Stimulated activated CD8-positive, alpha-beta memory T cell treated with anti-CD3 and anti-CD28 coated beads, Interleukin-4, amount 100 ng/mL, for 1 hour (primary cell): ENCODE measurements around the gene SLC4A4.

Experiments
- DNase-seq, 2 donors: peaks; one replicate each; pipeline ENCODE4 v3.0.0-alpha.2; 2020; ENCODE audit warnings: low read depth in 2 of 2, low spot score in 1 of 2

The SLC4A4 gene

DNA sequence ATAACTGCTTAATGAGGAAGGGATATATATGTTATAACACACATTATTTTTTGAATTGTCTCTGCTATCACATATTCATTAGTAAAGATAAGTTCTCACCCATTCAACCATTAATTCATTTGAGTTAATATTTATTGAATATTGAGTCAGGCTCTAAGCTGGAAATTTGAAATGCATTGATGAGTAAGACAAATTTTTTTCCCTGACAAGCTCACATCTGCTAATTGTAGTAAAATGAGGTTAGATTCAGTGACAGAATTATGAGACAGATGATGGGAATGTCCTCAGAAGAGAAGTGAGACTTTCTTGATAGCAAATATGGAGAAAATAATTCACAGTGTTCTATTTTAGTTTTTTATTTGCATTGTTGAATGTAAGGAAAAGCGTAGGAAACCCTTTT, 194.3 kb downstream of the SLC4A4 start:
- no peak for DNase-seq

DNA sequence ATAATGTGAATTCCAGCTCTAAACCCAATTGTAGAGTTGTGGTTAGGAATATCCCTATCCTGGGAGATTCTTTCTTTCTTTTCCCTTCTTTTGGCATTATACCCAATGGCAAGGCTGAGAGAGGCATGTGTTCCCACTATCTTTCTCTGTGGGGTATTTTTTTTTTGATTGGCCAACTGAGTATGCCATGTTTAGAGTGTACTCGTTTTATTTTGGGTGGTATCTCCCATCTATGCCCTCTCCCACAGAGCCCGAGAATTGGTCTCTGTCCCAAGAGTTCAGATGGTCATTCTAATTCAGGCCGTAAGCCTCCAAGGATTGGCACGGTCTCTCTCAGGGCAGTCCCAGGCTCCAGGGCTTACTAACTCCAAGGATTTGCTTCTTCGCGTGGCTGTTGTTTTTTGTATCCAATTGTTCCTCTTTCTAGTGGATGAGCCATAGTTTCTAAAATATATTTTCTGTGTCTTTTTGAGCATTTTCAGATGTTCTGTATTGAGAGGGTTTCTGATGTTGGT, 198.8 kb downstream of the SLC4A4 start:
- DNase-seq = no peak

DNA sequence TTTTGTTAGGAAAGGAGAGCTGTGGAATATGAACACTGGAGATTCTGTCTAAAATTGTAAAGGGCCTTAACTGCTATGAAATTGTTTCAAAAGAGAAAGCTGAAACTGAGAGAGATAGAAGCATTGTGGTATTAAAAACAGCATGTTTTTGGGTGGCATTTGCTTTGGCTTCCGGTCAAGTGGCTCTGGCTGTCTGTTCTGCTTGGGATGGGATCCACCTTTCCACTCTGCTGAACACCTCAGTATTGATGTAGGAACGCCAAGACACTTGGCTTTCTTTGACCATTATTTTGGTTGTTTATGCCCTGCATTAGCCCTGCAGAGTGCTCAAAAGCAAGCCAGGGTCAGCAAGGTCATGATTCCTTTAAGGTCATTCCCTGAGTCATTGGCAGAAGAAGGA, 199.7 kb downstream of the SLC4A4 start:
- DNase-seq = no peak

DNA sequence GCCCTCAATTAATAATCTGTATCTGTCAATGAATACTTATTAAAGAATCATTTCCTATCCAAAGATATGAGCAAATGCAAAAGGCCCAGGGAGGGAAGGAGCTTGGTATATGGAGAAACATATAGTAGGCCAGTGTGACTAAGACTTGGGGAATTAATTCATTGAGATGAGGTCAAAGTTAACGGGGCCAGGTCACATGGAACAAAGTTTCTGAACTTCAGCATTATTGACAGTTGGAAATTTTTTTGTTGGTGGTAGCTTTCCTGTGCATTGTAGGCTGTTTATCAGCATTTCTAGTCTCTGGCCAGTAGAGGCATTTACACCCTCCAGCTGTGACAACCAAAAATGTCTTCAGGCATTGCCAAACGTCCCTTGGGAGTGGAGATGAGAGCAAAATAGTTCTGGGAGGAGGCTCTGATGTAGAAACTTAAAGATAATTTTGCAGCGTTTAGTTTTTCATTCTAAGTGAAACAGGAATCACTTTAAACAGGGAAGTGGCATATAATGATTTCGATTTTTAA, 202.0 kb downstream of the SLC4A4 start:
- DNase-seq = no peak

DNA sequence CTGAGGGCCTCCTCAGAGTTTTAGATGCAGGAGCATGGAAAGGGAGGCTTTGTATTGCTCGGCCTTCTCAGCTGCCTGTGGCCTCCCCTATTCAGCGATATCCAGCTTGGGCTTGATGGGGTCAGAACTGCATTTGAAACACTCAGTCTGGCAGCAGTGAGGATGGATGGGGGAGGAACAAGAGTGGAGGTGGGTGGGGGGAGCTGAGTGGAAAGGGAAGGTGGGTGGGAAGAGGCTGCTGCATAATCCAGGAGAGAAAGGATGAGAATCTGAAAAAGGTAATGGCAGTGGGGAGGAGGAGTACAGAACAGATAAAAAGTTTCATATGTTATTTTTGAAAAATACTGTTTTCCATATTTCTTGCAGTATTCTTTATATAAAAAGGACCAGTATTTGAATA, 202.7 kb downstream of the SLC4A4 start:
- DNase-seq = no peak

DNA sequence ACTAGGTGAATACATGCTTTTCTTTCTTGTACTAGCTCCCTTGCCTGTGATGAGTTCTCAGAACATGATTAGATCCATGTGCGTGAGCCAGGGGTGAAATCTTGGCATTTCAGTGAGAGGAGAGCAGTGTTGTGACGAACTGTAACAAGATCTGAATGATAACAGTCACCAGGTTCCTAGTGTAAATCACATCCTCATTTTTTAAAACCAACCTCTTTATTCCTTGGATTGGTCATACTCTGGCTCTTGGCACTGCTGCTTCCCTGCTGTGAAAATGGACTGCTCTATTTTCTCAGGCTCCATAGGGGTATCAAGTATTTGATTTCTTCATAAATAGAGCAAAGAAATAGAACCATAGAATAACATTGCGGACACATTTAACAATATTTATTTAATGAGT, 206.3 kb downstream of the SLC4A4 start:
- DNase-seq = no peak

DNA sequence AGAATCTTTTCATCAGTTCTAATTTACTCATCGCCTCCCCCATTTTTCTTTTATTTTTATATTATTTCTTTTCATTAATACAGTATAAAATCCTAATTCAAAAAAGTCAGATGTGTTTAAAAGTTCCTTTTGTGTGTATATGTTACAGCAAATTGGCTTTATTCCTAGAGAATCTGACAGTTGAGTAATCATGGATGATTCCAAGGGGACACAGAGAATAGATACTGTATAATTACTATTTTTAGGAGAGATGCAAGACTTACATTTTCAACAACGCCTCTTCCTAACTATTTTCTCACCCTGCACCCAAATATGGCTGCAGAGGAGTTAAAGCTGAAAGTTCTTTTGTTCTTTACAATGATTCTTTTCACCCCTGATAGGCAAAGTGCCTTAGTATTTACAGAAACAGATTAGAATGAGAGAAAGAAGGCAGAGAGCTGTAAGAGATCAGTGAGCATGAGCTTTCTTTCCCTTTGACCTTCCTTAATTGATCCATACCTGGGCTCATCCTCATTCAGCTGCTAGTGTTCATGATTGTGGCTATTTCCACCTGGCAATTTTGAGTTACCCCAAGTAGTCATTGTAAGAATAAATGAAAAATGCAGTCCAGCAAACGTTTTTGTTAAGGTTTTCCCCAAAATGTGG, 210.8 kb downstream of the SLC4A4 start:
- no peak for DNase-seq

DNA sequence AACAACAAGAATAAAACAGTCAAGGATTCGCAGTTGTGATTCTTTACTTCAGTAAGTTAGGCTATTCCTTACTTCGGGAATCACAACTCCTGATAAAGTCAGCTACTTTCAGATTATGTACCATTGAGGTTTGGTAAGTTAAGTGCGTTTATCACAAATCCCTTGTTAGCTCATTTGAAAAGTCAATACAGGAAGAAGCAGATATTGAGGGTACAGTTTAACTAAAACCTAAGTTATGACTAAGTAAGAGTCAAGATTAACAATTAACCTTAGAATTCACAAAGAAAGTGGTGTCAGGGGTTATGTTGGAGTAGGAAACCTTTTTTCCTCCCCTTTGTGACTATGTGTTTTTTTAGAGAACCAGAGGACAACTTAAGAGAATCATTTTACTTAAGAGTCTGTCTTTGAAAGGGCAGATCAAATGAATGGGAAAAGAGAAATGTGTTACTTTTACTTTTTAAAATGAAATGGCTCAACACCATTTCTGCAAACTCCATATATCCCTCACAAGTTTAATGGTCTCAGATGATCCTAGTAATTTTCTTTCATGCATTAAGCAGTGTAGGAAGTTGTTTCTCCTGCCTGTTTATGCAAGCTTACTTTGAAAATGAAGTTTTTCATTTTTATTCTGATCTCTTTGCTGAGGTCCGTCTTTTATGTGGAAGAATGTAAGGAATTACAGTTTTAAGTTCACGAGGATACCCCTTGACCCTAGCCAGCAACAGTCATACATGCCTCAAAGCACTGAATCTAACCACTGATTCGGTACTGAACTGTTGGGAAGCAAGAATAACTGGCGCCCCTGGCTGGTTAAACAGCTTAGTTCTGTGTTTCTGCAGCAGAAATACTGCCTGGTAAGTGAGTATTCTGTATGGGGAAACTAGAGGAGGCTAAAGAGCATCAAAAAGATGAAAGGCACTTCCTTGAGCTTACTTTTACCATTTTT, 211.7 kb downstream of the SLC4A4 start:
- no peak for DNase-seq

DNA sequence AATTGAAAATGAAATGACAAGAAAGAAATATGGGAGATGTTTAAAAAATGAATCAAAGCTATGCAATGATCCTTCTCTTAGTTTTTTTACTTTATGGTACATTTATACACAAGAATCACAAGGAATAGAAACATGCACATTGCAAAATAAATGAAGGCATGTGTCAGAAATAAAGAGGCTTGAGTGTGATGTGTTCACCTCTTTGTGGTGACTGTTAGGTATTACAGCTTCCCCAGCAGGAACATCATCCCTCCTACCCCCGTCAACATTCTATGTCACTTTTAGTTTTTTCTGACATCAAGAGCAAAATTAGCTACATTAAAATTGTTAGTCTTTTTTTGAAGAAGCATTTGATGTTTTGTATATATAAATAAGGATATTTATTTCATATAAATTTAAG, 214.8 kb downstream of the SLC4A4 start:
- DNase-seq = no peak

DNA sequence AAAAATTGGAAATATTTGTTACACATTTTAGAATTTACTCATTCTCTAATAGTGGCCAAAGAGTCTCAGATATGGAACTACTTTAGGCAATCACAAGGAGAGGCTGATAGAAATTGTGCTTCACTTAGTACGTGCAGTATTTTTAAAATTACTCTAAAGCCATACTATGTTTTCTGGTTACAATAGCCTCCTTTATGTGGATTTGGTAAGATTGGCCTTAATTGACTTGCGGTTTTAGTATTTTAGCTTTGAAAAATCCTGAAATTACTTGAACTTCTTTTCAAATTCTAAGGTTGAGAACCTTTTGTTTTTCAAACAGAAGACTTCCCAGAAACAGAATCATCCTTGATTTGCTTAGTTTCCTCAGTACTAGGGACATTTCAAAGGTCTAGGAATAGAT, 215.2 kb downstream of the SLC4A4 start:
- DNase-seq = no peak

DNA sequence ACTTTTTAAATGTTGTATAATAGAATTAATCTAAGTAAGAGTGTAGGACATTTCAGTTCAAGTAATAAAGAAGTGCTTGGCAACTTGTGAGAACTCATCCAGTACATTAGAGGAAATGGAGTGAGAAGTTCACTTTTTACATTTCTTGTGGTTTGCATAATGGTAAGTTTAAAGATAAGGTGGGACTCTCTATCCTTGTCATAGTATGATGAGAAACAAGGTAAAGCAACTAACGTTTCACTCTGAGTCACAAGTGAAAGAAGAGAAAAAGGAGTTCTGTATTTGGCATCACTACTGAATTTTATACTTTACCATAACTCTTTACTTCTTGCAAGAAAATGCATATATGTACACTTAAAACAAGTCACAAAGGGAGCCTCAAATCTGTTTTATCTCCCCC, 219.4 kb downstream of the SLC4A4 start:
- DNase-seq = no peak

DNA sequence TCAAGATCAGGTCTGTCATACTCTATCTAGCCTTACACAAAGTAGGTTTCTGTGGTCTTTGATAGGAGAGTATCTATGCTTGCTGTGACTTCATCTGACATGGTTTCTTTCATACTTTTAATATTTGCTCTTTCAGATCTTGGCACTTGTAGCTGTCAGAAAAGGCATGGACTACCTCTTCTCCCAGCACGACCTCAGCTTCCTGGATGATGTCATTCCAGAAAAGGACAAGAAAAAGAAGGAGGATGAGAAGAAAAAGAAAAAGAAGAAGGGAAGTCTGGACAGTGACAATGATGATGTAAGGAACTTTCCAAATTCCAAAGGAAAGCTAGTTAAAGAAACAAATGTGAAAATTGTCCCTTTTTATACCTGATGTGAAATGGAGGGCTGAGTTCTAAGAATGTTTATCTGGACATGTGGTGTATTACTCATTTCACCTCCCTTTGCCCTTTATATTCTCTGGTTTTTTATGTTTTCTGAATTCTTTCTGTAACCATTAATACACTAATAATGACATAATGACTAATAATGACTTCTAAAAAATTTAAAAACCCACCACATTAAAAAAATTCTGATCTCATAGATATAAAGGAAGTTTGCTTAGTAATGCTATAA, 221.2 kb downstream of the SLC4A4 start:
- DNase-seq = no peak

DNA sequence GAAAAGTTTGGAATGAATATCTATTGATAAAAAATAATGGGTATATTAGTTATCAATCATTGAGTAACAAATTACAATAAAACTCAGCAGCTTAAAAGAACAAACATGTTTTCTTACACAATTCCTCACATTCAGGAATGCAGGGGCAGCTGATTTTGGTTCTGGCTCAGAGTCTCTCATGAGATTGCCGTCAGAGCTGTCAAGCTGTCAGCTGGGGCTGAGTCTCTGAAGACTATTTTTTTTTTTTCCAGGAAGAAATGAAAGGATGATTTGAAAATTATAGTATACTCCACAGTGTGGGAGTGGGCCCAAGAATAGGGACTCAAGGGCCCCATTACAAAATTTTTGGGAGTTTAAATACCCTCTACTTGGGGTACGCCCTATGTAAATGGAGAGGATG, 226.0 kb downstream of the SLC4A4 start:
- DNase-seq = no peak

DNA sequence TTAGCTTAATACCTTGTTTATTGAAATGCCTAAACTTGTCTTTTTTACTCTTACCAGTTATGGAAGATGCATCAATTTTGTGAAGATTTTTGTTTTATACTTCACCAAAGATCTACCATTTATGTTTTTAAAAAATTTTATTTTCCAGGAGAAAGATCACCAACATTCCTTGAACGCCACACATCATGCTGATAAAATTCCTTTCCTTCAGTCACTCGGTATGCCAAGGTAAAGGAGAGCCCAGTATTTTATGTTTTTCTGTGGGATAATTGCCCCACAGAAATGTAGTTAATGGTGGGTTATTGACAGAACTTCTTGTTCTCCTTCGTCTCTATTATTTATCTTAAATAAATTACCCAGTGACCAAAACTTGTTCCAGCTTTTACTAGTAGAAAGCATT, 228.0 kb downstream of the SLC4A4 start:
- no peak for DNase-seq

DNA sequence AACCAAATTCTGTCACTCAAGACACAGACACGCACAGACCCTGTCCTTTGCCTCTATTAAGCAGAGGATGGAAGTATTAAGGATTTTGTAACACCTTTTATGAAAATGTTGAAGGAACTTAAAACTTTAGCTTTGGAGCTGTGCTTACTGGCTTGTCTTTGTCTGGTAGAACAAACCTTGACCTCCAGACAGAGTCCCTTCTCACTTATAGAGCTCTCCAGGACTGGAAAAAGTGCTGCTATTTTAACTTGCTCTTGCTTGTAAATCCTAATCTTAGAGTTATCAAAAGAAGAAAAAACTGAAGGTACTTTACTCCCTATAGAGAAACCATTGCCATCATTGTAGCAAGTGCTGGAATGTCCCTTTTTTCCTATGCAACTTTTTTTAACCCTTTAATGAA, 229.3 kb downstream of the SLC4A4 start:
- DNase-seq = no peak

DNA sequence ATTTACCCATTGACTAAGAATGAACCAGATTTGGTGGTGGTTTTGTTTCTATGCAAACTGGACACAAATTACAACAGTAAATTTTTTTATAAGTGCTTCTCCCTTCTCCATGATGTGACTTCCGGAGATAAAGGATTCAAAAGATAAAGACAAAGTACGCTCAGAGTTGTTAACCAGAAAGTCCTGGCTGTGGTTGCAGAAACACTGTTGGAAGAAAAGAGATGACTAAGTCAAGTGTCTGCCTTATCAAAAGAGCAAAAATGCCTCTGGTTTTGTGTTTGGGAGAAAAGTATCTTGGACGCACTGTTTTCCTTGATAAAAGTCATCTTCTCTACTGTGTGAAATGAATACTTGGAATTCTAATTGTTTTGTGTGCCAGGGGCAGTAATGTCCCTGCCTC, 231.7 kb downstream of the SLC4A4 start:
- no peak for DNase-seq

DNA sequence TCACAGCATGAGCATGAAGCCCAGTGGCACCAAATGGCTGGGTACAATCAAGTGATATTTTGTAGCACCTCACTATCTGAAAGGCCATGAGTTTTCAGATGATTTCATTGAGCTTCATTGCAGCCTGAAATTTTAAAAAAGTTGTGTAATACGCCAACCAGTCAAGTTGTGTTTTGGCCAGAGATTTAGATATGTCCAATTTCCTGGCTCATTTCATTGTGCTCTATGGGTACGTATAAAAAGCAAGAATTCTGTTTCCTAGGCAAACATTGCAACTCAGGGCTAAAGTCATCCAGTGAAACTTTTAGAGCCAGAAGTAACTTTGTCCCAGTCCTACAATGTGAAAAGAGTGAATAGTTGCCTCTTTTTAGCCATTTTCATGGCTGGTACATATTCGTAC, 232.5 kb downstream of the SLC4A4 start:
- DNase-seq = no peak

DNA sequence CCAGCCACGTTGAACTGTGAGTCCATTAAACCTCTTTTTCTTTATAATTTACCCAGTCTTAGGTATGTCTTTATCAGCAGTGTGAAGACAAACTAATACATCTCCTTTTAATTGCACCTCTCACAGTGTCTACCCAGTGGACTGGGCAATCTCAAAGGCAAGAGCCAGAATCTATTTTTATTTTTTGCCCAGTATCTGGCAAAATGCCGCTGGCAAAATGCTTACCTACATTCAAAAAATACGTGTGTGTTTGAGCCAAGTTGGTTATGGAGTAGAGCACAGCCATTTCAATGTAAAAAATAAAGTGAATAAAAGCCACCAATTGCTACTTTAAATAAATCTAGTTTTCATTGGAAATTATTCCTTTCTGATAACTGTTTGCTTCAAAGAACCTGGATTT, 245.2 kb downstream of the SLC4A4 start:
- DNase-seq = no peak

DNA sequence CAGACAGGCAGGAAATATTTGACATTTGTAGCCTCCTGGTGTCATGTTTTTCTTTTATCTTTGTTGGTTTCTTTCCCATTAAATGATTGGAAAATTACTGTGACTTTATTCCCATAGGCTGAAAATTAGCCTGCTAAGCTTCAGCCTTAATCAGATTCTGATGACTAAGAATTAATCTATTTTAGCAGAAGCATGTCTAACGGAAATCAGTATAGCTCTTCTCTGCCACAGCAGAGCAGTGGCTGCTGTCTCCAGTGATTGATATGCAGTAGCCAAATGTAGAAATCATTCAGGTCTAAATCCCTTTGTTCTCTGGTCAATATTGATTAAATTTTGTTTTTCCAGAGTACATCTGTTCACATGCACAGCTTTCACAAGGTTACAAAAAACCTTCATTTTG, 245.8 kb downstream of the SLC4A4 start:
- DNase-seq = no peak

DNA sequence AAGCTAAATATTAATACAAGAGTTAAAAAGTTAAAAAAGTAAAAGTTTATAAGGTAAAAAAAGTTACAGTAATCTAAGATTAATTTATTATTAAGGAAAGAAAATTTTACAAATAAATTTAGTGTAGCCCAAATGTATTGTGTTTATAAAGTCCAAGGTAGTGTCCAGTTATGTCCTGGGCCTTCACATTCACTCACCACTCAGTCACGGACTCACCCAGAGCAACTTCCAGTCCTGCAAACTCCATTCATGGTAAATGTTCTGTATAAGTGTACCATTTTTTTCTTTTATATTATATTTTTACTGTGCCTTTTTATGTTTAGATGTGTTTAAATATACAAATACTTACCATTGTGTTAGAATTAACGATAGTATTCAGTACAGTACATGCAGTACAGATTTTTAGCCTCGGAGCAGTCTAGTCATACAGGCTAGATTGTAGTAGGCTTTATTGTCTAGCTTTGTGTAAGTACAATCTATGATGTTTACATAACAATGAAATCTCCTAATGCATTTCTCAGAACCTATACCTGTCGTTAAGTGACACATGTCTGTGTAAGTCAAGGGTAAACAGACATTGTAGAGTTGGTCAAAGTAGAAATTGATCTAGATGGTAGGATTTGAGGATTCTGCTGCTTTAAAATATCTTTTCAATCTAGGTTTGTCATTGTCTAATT, 247.4 kb downstream of the SLC4A4 start:
- no peak for DNase-seq

DNA sequence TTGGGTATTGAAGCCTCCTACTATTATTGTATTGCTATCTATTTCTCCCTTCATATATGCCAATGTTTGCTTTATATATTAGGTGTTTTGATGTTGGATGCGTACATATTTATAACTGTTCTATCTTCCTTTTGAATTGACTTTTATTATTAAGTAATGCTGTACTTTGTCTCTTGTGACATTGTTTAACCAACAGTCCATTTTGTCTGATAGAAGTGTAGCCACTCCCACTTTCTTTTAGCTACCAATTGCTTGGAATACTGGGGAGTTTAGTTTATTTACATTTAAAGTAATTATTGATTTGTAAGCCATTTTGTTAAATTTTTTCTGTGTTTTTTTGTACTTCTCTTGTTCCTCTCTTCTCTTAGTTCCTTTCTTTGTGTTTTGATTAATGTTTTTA, 249.2 kb downstream of the SLC4A4 start:
- no peak for DNase-seq
